Mammary epithelial cell (primary cell): ENCODE data around the gene NUP93.

Source experiments
- CTCF ChIP-seq, 2 donors: IDR thresholded peaks in 1 of 2; conservative IDR thresholded peaks in 1 of 2; 2 replicates each; pipeline ENCODE4 v1.5.1; 2011 to 2012; ENCODE audit warnings: inconsistent platforms in 2 of 2, low read length in 2 of 2, mild to moderate bottlenecking in 2 of 2, control low read depth in 1 of 2, low read depth in 1 of 2; ENCODE audit not compliant: insufficient read depth in 1 of 2; ENCODE audit errors: extremely low read depth in 1 of 2
- EZH2 ChIP-seq: IDR thresholded peaks from 2 replicates; pipeline ENCODE4 v1.6.1; 2012; ENCODE audit warnings: low read length, inconsistent platforms, borderline replicate concordance

DNA sequence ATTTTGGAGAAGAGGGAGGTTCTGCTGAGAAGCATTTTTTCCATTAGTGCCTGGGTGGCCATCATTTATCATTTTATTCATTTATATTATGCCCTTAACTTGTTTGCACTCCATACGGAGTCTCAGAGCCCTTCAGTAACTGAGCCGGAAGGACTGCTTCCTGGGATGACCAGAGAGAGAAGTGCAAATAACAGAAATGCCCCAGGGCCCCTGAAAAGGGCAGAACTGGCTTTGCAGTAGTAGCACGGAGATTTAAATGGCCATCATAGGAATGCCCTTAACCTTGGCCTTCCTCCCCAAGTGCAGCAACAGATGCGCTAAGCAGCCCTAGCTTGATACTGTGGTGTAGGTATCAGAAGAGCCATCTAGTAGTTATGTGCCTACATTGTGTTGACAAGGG lies 58.5 kb downstream of the NUP93 start:
- TF ChIP-seq CTCF (conservative IDR thresholded peaks at IDR 0.05 in 1 of 2, IDR thresholded peaks at IDR 0.05 in 1 of 2; ENCODE audit: extremely low read depth in 1 of 2, insufficient read depth in 1 of 2, low read depth in 1 of 2, low read length in 2 of 2) (no peak), EZH2 (no peak)
